22Rv1 (cell line): ENCODE data around the gene CSGALNACT2.

Experiments used
- ZFX ChIP-seq: fragments of 450-650 bp; IDR thresholded peaks from 2 replicates; pipeline ENCODE4 v1.6.1; 2017; ENCODE audit warnings: antibody characterized with exemption, borderline replicate concordance
- TF ChIP-seq, protein P1 (sequence below): fragments of 450-650 bp; IDR thresholded peaks from 2 replicates; pipeline ENCODE4 v1.5.1; 2017; ENCODE audit warnings: mild to moderate bottlenecking

- TF ChIP-seq, protein P1, sequence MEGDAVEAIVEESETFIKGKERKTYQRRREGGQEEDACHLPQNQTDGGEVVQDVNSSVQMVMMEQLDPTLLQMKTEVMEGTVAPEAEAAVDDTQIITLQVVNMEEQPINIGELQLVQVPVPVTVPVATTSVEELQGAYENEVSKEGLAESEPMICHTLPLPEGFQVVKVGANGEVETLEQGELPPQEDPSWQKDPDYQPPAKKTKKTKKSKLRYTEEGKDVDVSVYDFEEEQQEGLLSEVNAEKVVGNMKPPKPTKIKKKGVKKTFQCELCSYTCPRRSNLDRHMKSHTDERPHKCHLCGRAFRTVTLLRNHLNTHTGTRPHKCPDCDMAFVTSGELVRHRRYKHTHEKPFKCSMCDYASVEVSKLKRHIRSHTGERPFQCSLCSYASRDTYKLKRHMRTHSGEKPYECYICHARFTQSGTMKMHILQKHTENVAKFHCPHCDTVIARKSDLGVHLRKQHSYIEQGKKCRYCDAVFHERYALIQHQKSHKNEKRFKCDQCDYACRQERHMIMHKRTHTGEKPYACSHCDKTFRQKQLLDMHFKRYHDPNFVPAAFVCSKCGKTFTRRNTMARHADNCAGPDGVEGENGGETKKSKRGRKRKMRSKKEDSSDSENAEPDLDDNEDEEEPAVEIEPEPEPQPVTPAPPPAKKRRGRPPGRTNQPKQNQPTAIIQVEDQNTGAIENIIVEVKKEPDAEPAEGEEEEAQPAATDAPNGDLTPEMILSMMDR, result no peak
- TF ChIP-seq ZFX, result no peak
Observed at GRCh38 chr10:43116596-43116995, 21.6 kb upstream of the CSGALNACT2 start.
